NCI-H2029 (cell line): ENCODE results near the gene UTRN.

Experiments used
- DNase-seq: peaks from one replicate; lab custom pipeline; 2025; lab: John Stamatoyannopoulos, UW

The UTRN gene

DNA sequence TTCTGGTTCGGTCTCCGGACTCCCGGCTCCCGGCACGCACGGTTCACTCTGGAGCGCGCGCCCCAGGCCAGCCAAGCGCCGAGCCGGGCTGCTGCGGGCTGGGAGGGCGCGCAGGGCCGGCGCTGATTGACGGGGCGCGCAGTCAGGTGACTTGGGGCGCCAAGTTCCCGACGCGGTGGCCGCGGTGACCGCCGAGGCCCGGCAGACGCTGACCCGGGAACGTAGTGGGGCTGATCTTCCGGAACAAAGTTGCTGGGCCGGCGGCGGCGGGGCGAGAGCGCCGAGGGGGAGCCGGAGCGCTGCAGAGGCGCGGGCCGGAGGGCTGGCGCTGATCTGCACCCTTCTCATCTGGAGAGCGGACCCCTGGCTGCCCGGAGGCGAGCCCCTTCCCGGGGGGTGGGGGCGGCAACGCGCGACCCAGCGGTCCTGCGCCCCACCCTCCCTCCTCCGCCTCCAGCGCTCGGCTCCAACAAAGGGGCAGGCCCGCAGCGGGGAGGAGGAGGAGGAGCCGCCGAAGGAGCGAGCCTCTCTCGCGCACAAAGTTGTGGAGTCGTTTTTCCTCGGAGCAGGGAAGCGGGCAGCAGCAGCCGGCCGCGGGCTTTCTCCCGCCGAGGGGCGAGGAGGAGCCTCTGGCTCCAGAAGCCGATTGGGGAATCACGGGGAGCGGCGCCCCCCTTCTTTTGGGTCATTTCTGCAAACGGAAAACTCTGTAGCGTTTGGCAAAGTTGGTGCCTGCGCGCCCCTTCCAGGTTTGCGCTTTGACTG lies at the start of gene UTRN:
TSS of gene UTRN (plus strand) at position 553 of the 765 bp plus-strand sequence. CDS start 6,494 bp downstream, outside the sequence.
- DNase-seq, result no peak

DNA sequence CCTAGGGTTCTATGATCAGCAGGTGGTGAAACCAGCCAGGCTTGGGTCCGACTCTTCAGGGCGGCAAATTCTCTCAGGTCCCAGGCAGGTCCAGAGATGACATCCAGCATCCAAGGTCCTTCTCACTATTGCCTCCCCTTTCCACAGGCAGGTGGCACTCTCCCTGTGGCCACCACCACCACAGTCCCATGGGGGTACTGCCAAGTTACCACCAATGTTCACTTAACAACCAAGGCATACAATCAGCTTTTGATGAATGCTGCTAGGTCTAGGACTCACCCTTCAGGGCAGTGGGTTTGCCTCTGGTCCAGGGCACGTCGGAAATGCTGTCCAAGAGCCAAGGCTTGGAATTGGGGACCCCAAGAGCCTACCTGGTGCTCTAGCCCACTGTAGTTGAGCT lies 40.4 kb upstream of the UTRN start:
- DNase-seq, result no peak

DNA sequence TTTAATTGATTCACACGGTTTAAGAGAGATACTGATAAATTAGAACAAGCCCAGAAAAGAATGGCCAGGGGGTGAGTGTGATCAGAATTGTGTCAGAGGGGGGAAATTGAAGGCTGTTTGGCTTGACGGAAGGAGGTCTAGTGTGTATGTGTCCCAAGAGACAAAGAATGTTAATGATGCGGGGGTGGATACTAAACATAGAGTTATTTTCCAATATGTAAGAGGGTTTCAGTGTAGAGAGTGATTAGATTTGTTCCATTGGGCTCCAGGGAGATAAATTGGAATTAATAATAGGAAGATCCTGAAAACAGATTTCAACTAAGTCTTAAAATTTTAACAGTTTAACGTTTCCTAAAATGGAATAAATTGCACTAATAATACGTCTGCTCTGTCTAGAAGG lies 38.1 kb upstream of the UTRN start:
- DNase-seq, result no peak

DNA sequence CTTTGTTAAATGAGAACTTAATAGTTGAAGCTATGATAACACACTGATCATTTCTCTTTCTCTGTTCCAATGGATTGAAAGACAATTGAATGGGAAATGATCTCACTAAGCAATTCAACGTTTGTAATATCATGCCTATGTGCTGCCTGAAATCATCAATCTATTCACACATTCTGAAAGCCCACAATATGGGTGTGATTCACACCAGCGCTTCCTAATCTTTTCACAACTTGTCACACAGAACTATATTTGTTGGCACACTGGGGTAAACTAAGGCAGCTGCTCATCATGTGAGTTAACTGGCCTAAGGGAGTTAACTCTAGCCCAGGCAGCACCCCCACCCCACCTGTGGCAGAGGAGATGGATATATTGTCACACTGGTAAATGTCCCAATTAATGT lies 37.1 kb upstream of the UTRN start:
- DNase-seq, result no peak

DNA sequence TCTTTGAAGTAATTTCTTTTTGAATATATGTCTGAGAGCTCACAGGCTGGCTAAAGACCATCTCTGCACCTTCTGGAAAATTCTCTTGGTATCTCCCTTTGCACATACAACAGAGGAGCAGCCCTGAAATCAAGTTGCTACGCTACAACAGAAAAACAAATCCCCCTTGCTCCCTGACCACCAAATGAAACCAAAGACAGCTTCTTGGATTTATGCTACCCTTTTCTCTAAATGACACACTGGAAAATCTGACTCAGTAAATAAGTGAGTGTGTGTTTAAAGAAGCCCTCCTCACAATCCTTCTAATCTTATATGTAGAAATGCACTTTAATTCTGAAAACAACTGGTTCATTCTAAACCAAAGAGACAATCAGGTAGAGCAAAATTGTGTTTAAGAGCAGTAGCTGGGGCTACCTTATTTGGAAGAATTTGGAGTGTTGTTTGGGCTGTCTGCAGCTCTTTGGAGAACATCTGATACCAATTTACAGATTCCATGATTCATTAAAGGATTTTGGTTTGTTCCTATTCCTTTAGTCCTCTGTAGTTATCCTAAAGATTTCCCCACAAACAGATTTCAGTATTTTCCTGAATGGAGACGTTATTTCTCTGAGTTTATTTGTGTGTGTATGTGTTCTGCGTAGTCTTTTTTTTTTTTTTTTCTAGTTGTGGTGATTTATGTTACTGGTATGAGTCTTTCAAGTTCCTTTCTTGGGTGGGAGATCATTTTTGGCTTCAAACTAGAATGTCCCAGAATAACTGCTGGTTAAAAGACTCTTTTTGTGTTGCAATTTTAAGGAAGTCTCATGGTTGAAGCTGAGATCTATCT lies 36.4 kb upstream of the UTRN start:
- no peak for DNase-seq

DNA sequence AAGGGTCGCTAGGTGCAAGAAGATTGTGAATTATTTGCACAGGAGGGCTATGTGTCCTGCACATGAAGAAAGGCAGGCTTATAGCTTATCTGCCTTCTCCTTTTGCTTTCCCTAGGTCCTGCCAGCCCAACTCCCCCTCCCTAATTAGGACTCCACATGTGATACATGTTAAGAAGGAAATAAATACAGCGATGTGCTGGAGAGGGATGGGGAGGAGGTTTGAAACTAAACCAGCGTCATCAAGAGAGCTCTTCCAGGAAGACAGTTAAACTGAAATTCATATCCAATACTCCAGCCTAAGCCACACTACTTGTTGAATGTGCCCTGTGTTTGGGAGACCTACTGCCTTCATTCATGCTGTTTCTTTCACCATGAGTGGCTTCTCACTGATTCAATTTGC lies 34.9 kb upstream of the UTRN start:
- no peak for DNase-seq

DNA sequence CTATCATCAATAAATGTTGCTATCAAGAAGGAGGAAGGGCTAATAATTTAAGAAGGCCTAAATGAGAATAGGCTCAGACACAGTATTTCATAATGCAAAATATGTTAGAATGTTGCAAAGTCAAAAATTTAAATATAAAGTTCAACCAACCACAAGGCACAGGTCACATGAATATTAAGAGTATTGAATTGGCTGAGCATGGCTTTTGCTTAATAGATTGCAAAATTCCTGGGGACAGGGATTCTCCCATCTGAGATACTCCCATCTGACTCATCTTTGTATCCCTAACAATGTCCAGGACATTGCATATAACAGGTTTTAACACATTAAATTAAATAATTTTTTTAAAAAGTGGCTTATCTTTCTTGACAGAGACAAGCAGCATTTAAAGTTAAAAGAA lies 32.9 kb upstream of the UTRN start:
- no peak for DNase-seq

DNA sequence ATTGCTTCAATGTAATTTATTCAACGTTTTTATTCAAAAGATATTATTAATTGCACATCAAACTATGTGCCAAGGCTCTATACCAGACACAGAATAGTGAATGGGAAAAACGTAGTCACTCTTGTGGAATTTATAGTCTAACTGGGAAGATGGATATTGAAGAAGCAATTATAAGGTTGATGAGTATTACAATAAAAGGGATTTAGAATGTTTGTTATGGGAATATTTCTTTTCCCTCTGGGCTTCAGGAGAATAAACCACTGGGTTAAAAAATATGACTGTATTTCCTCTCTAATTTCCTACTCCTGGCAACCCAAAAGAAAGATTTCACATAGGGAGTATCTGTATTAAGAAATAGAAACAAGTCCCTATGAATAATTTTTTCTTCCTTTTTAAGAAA lies 25.1 kb upstream of the UTRN start:
- no peak for DNase-seq

DNA sequence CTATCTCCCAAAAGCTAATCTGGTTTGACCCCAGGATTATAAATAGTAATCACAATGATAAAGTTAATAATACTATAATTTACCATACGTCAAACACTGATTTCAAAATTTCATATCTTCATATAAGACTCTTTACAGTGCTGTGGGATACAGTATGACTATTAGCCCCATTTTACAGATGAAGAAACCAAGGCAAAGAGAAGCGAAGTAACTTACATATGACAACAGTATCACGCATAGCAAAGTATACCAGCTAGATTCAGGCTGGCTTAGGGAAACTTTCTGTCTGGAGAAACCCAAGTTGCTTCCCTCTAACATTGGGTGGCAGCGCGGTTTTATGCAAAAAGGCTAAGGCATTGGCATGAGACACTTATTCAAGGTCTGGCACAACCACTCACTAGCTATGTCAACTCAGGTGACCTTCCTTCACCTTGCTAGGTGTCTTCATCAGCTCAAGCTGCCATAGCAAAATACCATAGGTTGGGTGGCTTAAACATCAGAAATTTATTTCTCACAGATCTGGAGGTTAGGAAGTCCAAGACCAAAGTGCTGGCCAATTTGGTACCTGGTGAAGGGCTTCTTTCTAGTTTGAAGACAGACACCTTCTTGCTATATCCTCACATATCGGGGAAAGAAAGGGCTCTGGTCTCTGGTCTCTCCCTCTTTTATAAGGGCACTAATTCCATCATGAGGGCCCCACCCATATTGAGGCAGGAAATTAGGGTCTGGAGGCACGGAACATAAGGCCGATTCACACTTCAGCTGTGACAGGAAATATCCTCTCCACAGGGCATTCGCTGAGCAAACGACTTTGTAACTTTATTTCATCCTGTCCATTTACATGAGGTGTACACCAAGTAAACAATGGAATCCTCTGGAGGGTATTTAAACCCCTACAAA lies 22.4 kb upstream of the UTRN start:
- no peak for DNase-seq

DNA sequence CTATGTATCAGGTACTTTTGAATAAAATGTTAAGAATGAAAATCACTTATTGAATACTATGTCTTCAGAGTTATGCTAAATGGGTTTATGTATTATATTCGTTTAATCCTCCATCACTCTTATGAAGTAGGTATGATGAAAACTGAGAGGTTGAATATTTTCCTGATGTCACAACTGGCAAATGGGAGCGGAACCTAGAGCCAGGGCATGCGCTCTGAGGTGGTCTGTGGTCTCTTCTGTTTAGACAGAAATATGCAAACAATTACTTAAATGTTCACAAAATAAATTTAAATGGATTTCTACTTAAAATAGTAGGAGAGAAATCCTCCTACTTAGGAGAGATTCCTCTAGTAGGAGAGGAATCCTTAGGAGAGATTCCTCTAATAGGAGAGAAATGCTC lies 21.3 kb upstream of the UTRN start:
- no peak for DNase-seq

DNA sequence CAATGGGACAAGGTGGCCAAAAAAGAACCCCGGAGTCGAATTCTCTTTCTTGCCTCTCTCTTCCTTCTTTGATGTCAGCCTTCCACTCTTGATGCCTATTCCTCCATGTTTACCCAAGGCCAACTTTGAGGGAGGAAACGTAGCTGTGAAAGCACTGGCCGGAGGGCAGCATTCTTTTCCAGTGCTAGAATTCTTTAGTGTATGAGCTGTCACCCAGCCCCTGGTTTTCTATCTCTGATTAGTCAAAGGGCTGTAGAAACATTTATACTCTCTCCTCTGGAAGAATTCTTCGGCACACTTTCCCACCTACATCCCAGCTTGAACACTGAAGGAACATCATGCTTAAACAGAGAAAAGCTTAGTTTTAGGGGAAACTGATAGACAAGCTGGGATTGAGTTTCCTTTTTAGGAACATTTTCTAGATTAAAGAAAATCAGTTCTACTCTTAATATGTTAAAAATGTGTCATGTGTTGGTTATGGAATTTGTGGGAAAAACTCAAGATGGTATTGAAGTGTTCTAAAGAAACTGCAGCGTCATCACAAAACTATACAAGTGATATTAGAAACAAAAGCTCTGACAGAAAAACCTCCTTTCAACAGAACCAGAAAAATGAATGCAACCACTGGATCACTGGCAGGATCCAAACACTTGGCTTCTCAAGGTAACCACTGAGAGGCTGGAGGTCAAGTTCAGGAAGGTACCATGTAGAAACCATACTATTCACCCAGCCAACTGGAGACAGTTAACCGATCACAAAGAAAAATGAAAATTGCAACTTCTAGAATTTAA lies 20.7 kb upstream of the UTRN start:
- no peak for DNase-seq

DNA sequence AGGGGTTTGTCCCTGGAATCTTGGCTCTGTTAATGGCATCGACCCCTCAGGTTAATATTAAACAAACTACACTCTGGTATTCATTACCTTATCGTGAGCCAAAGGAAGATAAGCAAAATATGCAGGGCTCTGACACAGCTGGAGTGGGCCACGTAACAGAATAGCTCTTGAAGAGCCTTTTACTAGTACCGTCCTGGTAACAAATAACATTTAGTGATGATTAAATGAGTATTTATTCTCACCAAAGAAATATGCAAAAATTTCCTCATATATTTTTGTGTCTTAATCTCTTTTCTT lies 20.1 kb upstream of the UTRN start:
- no peak for DNase-seq

DNA sequence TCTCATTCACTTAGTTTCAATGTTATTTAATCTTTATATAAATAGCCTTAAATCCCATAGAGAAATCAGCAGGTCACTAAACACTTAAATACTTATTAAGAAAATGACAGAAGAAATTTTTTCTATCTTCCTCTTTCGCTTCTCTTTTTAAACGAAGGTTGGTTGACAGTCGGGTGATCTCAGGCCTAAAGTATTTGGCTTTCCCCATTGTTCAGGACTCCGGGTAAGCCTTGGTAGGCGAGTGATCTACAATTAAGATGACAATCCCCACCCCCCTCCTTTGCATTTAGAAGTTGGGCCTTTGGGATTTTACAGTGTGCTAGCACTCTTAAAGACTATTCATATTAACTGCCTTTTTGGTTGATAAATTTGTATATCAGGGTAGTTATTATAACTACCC lies 19.7 kb upstream of the UTRN start:
- DNase-seq, result no peak

DNA sequence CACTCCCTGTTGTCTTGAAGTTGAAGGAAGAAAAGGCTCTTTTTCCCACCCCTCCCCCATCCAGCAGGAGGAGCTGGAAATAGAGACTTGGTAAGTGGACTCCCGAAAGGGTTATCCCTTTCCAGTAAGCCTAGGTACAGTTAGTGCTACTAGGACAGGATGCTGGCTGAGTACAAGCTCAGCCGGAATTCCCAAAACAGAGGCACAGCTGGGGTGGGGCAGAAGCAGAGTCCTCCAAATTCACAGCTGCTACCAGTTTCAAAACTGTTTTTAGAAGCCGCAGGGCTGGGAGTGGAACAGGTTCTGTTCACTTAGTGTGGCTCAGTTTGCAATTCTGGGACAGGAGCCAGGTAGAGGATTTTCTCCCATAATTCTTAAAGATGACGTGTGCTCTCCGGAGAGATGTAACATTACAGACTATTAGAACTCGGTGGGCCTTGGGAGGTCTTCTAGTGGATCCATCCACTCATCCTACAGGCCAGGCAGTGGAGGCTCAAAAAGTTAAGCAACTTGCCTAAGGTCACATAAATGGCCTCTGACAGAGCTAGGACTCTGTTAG lies 19.0 kb upstream of the UTRN start:
- DNase-seq, result no peak

DNA sequence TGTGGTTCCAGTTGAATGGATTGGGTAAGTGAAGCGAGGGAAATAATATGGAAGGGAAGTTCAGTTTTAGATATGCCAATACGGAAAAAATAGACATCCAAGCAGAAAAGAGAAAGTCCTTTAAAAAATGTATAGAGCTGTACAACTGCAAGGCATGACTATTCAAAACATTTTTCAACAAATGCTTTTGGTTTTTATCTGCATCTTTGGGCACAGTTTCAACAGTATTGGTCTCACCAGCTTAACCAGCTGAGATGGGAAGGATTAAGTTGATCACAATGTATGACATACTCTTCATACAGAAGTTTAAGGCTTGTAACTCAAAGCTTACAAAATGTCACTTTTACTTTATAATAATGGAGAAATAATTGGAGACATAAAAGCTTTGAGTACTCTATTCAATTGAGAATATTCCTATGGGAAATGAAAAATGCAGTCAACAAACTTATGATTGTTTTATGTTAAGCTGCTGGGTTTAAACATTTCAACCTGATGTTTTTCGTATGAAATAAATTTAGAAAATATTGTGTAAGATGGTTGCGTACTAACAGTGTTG lies 16.3 kb upstream of the UTRN start:
- DNase-seq, result no peak

DNA sequence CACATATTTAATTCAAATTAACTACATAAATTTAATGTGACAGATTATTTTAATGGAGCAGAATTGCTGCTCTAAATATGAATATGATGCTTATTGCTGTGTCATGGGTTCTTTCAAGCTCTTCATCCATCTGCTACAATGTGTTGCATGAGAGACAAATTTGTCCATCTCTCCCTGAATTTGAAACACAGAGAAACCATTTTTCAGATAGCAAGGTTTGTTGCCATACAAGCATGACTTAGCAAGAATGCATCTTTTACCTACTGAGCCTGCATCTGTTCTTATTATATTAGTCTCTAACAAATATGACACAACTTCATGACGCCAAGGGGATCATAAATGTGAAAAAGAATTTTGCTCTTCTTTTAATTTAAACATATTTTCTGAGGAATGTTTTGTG lies 8.0 kb upstream of the UTRN start:
- DNase-seq, result no peak

DNA sequence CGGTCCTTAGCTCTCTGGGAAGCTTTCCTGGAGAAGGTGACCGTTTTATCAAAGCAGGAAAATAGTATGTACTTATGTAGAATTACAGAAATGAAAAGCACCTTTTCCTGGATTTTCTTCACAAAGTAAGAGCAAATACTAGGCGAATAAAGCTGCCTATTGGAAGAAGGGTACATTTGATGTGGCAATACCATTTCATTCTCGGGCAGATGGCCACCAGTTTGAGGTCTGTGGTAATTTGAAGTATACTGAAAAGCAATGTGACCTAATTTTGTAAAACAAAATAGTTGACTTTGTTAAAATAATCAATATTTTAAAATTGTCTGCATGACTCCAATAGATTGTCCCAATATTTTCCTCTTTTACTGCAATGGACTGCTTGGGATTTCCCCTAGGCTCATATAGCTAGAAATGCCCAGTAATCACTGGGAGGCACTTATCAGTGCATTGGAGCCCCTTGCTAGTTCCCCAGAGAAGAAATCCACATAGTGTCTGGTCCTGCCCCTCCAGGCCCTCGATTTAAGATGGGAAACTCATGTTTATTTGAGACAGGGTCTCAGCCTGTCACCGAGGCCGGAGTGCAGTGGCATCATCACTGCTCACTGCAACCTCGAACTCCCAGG lies 7.4 kb upstream of the UTRN start:
- no peak for DNase-seq

DNA sequence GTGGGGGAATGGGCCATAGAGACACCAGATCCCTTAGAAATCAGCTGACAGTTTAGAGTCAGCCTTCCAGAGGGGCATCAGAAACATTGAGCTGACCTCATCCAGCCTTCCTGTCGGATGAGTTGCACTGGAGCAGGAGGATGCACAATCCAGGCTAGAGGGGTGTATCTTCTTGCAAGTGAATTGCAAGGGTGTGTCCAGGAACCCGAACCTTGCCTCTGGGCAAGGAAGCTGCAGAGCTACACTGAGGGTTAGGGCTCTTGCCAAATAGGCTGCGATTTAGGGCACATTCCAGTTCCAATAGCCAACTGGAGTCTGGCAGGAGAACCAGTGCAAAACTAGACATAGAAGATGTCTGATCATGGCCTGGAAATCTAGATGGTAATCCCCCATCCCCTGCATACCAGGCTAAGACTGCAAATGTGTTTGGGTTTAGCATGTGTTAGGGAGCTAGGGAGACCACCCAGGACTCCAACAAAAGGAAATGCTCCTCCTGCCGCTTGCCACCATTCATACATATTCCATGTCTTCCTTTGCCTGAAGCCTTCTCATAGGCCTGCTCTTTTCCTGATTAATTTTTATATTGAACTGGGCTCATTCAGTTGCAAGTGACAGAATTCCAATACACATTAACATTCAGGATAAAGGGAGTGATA lies 6.3 kb upstream of the UTRN start:
- DNase-seq, result no peak

DNA sequence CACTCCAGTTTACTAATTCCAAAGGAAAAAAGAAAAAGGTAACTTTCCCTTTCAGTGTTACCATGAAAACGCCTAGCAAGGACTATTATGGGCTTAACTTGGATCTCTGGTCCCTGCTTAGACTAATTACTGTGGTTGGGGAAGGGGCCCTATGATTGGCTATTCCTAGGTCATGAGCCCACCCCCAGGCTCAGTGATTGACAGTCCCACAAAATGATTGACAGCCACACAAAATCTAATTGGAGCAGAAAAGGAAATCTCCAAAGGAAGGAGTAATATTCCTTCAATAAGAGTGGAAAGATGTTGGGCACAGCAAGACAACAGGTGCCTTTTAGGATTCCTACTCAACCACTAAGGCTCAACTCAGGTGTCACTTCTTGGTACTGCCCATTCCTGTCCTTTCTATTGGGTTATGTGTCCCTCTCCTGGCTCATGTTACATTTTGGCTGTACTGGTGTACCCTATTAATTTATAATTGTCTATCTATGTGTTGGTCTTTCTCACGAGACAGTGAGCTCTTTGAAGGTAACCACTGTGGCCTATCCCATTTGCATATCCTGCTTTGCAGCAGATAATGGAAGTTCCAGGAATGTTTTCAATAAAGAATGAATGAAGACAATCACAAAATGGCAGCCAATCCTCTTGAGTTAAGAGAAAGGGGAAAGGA lies 5.5 kb upstream of the UTRN start:
- DNase-seq, result no peak
